Measurements from ENCODE around the gene LTK. TPM values are rescaled to one million over a fixed set of nuclear protein-coding genes. Genes with fewer than 3 reads are reported as not detected.

LTK gene
- 1.5 and 6.2 TPM in 2 replicates for polyA plus RNA-seq

GRCh38 chr15:41513506-41514227 is at the start of gene LTK:
TSS of gene LTK (minus strand) at chr15:41513827. CDS start at chr15:41513709, 118 bp downstream.

GRCh38 chr15:41558400-41559238 is 45.0 kb upstream of the LTK start, which contains the start of gene TYRO3:
TSS of gene TYRO3 (plus strand) at chr15:41559212. CDS start at chr15:41559258, 46 bp downstream.

DNA sequence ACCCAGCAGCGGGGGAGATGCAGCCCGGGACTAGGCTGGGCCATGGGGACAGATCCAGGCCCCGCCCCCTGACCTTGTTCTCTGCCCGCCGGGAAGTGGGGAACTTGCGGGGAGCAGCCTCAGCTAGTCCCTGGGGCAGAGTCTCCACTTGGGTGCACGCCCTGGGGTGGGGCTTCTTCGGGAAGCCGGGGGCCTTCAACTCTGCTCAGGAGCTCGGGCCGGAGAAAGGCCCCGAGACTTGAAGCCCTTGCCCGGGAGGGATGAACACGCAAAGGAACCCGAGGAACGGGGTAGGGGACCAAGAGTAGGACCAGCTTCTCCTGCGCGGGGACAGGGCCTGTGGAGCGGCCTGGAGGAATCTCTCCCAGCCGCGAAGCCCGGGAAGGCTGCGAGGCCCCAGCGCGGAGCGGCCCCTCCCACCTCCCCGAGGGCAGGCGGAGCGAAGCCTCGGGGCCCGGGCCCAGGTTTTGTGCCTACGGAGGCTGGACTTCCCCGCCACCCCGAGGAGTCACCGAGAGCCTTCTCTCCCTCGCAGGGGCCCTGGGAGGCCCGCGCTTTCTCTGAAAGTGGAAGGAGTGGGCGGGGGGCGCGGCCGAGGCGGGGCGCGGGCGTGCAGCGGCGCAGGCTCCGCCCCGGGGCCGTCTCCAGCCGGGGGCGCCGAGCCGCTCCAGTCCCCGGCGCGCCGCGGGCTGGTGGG is 20.3 kb downstream of the LTK start, which contains the start of gene ITPKA:
Gene ITPKA, plus strand, starts transcription at position 670 of the 697 bp plus-strand sequence. CDS start 54 bp downstream, outside the sequence.

Other genes starting within 250 kb of the LTK start
- 2.1 TPM in 1 of 2 replicates, not detected in the other for gene OIP5, start 181.2 kb downstream of the LTK start, polyA plus RNA-seq
- 0.52 and 3.1 TPM in 2 replicates for gene NUSAP1, start 180.9 kb downstream of the LTK start, polyA plus RNA-seq
- gene NDUFAF1, start 111.3 kb downstream of the LTK start, polyA plus RNA-seq = 94.8 and 98.8 TPM in 2 replicates
- gene RTF1, start 96.7 kb downstream of the LTK start, polyA plus RNA-seq = 29.8 and 32.9 TPM in 2 replicates
- 44.5 and 59.6 TPM in 2 replicates for gene ITPKA, start 20.0 kb downstream of the LTK start, polyA plus RNA-seq
- gene RPAP1, start 30.4 kb upstream of the LTK start, polyA plus RNA-seq = 7.3 and 7.8 TPM in 2 replicates
- gene TYRO3, start 45.4 kb upstream of the LTK start, polyA plus RNA-seq = 2.9 and 14.8 TPM in 2 replicates
- gene MGA, start 146.6 kb upstream of the LTK start, polyA plus RNA-seq = 6.9 and 8.6 TPM in 2 replicates